ENCODE data around the gene VDR.
"Not testable (repeated sequence)": the region's sequence is repeated elsewhere in the genome, so short reads cannot be mapped to it uniquely, and the experiment has no call there.

VDR gene

DNA sequence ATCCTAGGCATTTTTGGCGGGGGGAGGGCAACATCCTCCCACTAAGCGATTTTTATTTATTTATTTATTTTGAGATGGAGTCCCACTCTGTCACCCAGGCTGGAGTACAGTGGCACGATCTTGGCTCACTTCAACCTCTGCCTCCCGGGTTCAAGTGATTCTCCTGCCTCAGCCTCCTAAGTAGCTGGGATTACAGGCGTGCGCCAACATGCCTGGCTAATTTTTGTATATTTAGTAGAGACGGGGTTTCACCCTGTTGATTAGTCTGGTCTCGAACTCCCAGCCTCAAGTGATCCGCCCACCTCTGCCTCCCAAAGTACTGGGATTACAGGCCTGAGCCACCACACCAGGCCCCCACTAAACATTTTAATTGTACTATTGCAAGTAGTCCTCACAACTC, 95.3 kb downstream of the VDR start:
- DNase-seq: not testable (repeated sequence)

DNA sequence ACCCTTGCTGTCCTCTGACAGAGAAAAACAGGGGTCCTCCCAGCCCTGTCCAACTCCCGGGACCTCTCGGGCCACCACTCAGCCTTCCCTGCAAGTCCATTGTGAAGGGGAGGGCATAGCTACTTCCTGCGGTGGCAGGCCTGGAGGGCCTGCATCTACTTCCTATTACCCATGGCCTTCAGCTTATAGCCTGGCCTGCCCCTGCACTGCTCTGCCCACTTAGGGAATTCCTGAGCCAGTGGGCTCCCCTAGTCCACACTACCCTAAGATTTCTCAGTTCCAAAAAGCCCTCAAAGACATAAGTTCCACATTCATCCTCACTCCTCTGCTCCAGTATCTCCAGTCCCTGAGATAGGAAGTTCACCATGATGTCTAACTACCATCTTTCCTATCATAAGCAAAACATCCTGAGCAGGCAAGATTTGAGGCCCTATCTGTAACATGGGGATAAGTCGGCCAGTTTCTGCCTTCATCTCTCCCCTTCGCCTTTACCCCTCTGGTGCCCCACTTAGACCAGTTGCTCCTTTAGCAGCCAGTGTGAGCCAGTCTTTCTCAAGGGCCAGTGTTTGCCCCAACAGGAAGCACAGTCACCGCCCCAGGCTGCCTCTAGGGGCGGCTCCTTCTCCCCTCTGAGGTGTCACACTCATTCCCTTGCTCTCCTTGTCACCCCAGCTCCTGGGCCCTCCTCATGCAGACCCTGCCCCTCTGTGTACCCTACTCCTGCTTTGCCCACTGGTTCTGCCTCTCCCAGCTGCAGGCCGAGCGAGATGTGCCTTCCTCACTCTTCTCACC, 96.0 kb downstream of the VDR start:
- no peak for DNase-seq

DNA sequence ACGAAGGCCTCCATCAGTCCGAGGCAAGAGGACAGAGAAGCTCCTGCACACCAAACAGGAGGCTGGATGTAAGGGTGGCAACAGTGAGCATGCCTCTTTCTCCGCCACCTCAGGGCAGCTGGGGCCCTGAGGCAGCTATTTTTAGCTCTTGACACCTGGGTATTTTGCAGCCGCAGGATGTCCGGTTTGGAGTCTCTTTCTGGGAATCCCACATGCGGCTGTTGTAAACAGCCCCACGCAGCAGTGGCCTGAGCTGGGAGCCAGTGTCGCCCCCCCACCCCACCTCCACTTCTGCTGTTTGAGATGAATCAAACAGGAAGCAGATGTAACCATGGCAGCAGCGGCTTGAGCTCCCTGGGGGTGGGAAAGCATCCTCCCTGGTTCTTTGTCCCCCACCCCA, 96.7 kb downstream of the VDR start:
- DNase-seq: peak; percentile 40

DNA sequence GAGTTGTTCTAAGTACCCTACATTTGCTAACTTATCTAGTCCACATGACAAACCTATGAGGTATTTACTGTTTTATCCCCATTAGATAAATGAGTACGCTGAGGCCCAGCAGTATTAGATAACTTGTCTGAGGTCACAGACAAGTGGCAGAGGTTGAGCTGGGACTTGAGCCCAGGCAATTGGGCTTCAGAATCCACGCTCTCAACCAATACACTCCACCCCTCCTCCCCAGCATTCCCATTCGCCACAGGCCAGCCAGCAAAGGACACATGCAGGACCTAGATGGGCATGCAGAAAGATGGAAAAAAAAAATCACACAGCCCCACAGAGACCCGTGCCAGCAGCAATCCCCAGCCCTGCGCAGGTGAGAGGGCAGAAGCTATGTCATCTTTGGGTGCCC, 97.5 kb downstream of the VDR start:
- DNase-seq: no peak

DNA sequence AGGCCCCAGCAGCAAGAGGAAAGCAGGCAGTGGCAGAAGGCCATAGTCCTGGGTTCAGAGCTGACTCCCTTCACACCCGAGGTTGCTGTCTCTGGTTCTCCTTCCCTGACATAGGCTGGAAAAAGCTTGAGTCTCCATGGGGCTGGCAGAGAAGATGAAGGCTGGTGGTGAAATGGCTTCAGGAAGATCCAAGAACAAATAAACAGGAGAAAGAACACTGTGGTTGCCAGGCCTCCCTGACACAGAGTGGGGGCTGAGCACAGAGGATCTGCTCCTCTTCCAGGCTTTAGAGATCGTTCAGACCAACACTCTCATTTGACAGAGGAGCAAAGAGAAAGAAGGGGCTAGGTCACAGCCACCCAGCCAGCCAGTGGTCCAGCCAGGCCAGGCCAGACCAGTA, 99.4 kb downstream of the VDR start:
- DNase-seq: no peak

DNA sequence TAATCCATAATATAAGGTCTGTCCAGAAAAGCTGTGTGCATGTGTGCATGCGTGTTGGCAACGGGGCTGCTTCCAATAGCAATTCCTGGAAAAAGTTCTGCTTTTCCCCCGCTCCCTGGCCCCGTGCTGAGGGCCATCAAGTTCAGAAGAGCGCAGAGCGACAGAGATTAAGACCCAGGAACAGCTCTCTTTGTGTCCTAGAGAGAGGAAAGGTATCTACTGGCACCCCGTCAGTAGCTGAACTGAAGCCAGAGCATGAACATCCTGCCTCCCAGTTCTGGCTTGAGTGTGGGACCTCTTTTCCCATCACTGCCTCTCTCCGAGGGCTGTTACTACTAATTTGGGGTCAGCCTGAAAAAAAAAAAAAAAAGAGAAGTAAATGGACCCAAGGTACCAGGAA, 100.6 kb downstream of the VDR start:
- no peak for DNase-seq

DNA sequence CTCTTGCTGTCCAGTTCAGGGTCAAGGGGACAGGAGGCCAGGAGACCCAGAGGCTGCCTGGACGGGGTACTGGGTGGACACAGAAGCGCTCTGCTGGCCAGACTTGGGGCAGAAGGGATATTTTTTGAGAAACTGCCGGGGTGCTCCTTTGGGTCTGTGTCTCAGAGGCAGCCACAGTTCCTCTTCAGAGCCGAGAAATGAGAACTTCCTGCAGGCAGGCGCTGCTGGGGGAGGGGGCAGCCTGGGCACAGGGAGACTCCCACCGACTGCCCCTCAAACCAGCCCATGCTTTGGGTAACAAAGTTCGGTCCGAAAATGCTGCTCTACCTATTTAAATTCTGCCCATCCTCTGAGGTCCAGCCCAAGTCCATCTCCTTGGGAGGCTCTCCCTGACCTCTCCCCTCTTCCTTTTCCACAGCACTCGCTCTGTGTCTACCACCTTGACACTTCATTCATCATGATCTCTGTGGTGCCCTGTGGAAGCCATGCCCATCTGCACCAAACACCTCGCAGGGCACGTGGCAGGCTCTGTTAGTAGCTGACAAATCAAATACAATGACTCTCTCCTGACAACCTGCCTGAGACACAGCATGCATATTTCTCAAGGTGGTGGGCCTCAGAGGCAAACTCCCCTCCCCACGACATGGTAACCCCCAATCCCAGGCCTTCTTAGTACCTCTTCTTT, 101.5 kb downstream of the VDR start:
- no peak for DNase-seq

DNA sequence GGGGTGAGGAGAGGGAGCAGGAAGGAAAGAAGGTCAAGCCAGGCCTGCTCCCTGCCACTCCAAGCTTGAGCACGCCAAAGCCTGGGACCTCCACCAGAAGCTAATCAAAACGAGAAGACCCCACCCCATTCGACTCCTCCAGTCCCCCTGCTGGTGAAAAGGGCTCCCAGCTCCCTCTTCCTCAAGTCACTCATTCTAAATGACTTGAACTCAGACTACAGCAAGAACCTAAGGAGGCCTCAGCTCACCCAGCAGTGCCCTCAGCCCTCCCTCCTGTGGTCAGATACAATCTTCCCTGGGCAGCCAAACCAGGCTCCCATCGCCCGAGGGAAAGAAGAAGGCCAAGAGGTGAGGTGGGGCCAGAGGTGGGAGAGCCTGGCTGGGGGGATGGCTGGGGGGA, 102.5 kb downstream of the VDR start:
- no peak for DNase-seq

DNA sequence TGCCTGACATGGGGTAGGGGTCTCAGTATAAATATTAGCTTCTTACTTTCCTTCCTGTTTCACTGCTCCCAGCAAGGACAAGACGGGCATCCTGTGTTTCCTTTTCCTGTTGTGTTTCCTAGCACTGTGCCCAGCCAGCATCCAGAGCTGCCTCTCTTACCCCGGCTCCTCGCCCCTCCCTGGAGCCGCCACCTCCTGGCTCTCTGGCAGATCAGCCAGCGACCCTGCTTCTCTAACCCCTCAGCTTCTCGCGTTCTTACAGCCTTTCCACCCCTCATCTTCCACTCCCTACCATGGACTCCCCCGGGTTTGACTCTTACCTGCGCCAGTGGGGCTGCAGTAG, 102.9 kb downstream of the VDR start:
- no peak for DNase-seq

DNA sequence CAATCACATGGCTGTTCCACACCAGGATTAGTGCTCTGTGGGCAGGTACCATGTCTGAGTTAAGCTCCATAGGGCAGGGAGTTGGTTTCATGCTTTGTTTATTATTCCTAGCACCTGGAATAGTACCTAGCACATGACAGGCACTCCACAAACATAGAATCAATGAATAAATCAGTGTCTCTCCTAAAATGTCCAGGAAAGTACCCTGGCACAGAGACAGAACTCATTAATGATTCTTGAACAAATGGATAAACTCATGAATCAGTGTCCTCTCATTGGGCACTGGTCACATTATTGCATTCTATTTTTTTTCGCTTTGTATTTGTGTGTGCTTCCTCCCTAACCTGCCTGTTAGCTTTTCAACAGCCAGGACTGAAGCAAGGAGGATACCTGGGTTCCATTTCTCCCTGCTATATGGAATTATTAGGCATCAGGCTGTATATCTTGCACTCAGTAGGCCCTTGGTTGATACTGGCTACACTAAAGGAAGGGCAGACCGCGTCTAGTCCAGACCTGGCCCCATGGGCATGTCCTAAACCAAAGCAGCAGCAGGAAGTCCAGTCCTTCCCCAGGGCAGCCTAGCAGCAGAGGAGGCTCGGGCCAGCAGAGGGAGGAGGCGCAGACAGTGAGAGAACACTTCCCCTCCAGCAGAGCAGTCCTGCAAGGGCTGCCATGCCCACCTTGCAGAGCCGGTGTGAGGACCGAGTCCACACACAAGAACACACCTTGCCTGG, 103.5 kb downstream of the VDR start:
- no peak for DNase-seq

DNA sequence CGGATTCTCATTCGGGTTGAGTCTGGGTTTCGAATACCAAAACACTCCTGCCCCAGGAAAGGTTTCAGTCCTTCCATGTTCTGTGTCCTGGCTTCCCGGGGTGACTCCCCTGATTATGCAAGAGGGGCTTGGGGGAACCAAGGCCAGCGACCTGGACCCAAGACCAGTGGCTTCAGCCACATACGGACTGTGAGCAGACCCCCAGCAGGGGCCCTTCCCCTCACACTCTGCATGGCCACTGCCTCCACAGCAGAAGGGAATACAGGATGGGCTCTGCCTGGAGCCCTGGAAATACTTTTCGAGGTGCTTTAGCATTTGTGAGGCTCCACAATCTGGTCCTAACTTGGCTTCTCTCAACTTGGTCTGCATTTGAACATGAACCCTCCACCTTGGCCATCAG, 104.2 kb downstream of the VDR start:
- DNase-seq: no peak

DNA sequence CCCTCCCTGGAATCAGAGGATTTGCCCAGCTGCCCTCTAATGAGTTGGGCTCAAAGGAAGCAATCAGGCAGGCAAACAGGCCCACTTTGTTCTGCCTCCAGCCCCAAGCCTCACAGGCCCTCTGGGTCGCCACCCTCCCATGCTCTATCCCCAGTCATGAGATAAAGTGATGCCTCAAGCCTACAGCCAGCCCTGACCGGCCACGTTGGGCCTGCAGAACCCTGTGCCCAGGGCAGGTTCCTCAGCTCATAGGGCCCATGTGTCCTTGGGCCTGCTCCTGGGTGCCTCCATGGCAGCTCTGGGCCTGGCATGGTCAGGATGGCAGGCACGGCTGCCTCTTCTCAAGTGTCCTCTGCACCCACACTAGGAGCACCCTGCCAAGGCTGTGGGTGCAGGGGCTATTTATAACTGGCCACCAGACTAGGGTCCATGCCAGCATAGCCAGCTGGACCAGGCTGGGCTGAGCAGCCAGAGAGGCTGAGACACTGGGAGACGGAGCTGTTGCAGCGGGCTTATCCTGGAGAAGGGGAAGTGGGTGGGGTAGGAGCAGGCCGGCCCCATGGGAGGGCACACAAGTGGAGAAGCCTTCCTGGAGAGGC, 105.3 kb downstream of the VDR start:
- DNase-seq: no peak

DNA sequence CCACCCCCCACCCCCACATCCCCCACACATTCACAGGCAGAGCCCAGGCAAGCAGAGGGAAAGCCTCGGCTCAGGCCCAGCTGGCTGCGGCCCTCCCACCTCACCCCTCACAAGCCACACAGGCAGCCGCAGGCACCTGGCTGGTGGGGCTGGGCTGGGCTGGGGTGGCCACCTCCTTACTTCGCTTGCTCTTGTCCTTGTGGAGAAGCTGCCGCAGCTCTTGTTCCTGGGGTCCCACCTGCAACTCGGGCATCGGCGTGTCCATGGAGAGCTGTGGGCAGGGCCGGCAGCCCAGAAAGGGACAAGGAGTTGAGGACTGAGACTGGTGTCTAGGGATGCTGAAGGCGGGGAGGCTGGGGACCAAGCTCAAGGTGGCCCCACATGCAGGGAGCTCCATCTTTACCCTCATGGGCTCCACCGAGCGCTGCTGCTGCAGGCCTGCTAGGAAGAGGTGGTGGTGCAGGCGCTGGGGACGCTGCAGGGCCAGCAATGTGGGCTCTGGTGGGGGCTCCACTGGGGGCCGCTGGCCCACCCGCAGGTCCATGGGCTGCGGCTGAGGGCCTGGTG, 106.3 kb downstream of the VDR start:
- DNase-seq: no peak

DNA sequence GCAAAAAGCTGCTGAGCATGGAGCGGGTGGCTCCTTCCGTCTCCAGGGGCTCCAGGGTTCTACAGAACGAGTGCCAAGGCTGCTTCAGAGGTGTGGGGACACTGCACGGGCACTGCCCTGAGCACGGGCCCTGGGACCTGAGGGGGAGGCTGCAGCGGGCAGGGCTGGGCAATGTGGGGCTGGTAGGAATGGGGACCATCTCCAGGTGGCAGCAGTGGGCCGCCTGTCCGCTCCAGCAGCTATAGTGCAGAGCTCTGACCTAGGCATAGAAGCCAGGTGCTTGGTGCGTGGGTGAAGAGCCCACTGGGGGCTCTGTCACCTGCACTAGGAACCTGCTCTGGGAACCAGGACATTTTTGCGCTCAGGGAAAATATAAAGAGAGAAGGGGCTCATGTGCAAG, 107.4 kb downstream of the VDR start:
- DNase-seq: no peak

DNA sequence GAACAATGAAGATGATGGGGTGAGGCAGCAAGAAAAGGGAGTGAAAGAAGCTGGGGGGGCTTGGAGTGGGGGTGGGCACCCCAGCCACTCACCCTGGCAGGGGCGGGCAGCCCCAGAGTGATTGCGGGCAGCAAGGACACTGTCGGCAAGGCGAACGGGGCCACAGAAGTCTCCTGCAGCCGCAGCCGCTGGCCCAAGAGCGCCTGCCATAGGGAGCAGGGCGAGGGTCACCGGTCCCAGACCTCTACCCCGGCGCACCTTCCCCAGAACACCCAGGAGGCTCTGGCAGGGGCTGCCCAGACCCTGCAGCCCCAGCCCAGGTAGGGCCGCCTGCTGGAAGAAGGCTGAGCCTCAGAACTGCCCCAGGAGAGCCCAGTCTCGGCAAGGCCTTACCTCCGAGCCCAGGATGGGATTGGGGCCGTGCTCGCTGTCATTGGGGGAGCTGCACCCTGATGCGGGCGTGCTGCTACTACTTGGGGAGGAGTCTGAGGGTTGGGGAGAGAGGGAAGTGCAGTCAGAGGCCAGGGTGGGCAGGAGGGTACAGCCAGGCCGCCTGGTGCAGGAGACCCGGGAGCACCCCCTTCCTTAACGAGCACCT, 108.9 kb downstream of the VDR start:
- DNase-seq: no peak

DNA sequence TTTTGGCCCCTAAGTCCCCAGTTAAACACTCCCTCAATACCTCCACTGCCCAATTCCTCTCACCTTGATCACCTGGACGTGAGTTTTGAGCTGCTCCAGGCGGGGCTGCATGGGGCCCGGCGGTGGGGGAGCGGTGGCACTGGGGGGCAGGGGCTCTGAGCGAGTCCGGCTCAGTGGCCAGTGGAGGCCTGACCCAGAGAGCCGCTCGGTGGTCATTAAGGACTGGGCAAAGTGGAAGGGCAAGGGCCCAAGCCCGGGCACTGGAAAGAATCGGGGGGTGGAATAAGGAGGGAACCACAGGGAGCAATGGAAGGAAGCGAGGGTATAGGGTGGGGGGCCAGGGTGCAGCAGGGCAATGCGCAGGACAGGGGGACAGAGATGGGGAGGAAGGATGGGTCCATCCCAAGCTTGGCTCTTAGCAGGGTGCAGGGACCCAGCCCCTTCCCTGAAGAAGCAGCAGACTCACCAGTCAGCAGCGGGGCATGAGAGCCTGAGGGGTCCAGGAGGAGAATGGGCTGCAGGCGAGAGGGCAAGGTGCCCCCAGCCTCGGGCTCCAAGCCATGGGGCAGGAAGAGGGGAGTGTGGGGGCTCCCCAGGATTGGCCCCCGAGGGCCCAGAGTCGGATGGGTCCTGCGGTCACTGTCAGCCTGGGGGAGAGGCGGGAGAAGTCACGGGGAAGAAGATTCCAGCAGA, 109.5 kb downstream of the VDR start:
- DNase-seq: no peak

DNA sequence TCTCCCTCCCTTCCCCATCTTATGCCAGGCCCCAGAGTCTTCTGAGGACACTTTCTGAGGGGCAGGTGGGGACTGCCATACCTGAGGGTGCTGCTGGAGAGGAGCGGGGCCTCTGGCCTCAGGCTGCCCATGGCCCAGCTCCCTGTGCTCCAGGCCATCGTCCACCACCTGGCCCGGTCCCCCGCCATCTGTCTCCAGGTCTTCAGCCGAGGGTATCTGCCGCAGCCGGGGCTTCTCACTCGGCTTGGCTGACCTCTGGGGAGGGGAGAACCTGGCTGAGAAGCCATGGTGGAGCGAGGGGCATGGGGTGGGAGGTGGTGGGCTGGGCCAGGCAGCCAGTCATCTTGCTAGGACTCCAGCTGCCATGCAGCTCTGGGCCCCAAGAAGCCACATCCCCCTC, 110.1 kb downstream of the VDR start:
- DNase-seq: no peak

DNA sequence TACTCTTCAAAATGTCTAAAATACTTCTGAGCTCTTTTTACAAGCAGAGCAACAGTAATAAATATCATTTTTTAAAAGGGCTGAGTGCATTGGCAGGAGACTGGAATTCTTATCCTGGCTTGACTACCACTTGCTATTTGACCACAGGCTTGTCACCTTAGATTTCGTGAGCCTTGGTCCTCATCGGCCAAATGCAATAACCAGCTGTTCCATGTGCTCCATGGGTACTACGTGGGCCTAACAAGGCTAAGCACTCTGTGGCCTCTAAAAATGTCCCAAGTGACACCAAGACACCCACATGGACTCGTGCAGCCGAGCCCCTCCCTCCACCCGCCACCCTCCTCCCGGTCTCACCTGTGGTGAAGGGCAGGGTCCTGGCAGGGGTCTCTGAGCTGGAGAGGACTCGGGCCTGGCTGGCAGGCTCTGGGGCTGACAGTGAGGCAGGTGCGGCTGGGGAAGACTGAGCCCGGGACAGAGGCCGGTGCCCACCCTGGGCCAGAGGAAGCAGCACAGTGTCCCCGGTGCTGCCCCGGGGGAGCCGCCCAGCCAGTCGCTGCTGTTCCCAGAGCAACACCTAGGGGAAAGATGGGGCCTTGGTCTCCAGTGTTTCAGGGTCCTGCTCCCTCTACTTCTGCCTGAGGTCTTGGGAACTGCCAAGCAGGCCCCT, 111.6 kb downstream of the VDR start:
- DNase-seq: no peak

DNA sequence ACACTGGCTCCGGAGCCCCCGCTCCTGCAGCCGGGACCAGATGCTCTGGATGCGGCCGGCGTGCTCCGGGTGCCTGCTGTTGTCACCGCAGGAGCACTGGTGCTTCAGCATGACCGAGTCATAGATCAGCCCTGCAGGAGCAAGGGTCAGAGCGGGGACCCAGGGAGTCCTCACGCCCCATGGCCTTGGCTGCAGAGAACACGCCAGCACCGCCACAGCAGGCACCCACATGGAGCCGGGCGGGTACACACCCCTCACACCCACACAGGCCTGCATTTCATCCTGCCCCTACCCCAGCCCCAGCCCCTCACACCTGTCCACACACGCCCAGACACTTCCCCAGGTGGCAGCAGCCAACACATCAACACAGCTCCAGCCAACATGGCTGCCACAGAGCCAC, 112.9 kb downstream of the VDR start:
- no peak for DNase-seq
